DOHH2 (cell line): Measurements from ENCODE around the gene NRXN3.

Experiments
- H3F3A ChIP-seq: fragments of 200-600 bp; sonication (generic), shearing (Covaris generic); 2 replicates; pipeline ENCODE4 v1.6.0; 2016; ENCODE audit warnings: antibody characterized with exemption, mild to moderate bottlenecking; ENCODE audit not compliant: control insufficient read depth, insufficient read depth
- H3K27ac ChIP-seq: fragments of 200-600 bp; sonication (generic); 2 replicates; pipeline ENCODE4 v1.5.1; 2014; ENCODE audit warnings: low read depth, mild to moderate bottlenecking, low read length, moderate library complexity
- H3K27me3 ChIP-seq: fragments of 200-600 bp; sonication (generic); 2 replicates; pipeline ENCODE4 v1.6.1; 2014; ENCODE audit warnings: mild to moderate bottlenecking, low read length, mixed read lengths; ENCODE audit not compliant: control insufficient read depth
- H3K36me3 ChIP-seq: fragments of 200-600 bp; sonication (generic); 2 replicates; pipeline ENCODE4 v1.6.1; 2014; ENCODE audit warnings: mild to moderate bottlenecking, low read length, moderate library complexity, mixed read lengths; ENCODE audit not compliant: control insufficient read depth
- H3K4me1 ChIP-seq: fragments of 200-600 bp; sonication (generic); 2 replicates; pipeline ENCODE4 v1.6.1; 2014; ENCODE audit warnings: mild to moderate bottlenecking, low read length, mixed read lengths; ENCODE audit not compliant: control insufficient read depth
- H3K4me2 ChIP-seq: fragments of 200-600 bp; sonication (generic); 2 replicates; pipeline ENCODE4 v1.6.0; 2014; ENCODE audit warnings: mild to moderate bottlenecking, low read length, moderate library complexity
- H3K4me3 ChIP-seq: fragments of 200-600 bp; sonication (generic); 2 replicates; pipeline ENCODE4 v1.5.1; 2014; ENCODE audit warnings: mild to moderate bottlenecking, low read length, mixed read lengths
- H3K79me2 ChIP-seq: fragments of 200-600 bp; sonication (generic); 2 replicates; pipeline ENCODE4 v1.6.1; 2014; ENCODE audit warnings: mild to moderate bottlenecking, low read length, mixed read lengths; ENCODE audit not compliant: control insufficient read depth
- H3K9me2 ChIP-seq: fragments of 200-600 bp; sonication (generic); replicated peaks from 2 replicates; pipeline ENCODE4 v1.6.1; 2014; ENCODE audit warnings: mild to moderate bottlenecking, low read length, mixed read lengths; ENCODE audit not compliant: control insufficient read depth
- H3K9me3 ChIP-seq: fragments of 200-600 bp; sonication (generic); 2 replicates; pipeline ENCODE4 v1.6.1; 2014; ENCODE audit warnings: antibody characterized with exemption, low read length, mixed read lengths; ENCODE audit not compliant: control insufficient read depth, insufficient read depth
- H4K20me1 ChIP-seq: fragments of 200-600 bp; sonication (generic); 2 replicates; pipeline ENCODE4 v1.6.0; 2014; ENCODE audit warnings: low read depth, mild to moderate bottlenecking, antibody characterized with exemption, low read length, moderate library complexity; ENCODE audit not compliant: control insufficient read depth, insufficient read depth
- EZH2phosphoT487 ChIP-seq: fragments of 200-600 bp; sonication (generic); IDR thresholded peaks from 2 replicates; pipeline ENCODE4 v1.6.1; 2017; ENCODE audit warnings: borderline replicate concordance, mild to moderate bottlenecking, antibody characterized with exemption, low read length, moderate library complexity, mixed read lengths
- TF ChIP-seq, protein P1 (sequence below): fragments of 200-600 bp; sonication (generic); IDR thresholded peaks from one replicate; pipeline ENCODE4 v1.5.1; 2014; ENCODE audit warnings: antibody characterized with exemption, mild to moderate bottlenecking, low read depth, low read length; ENCODE audit not compliant: poor library complexity, severe bottlenecking

NRXN3 gene

DNA sequence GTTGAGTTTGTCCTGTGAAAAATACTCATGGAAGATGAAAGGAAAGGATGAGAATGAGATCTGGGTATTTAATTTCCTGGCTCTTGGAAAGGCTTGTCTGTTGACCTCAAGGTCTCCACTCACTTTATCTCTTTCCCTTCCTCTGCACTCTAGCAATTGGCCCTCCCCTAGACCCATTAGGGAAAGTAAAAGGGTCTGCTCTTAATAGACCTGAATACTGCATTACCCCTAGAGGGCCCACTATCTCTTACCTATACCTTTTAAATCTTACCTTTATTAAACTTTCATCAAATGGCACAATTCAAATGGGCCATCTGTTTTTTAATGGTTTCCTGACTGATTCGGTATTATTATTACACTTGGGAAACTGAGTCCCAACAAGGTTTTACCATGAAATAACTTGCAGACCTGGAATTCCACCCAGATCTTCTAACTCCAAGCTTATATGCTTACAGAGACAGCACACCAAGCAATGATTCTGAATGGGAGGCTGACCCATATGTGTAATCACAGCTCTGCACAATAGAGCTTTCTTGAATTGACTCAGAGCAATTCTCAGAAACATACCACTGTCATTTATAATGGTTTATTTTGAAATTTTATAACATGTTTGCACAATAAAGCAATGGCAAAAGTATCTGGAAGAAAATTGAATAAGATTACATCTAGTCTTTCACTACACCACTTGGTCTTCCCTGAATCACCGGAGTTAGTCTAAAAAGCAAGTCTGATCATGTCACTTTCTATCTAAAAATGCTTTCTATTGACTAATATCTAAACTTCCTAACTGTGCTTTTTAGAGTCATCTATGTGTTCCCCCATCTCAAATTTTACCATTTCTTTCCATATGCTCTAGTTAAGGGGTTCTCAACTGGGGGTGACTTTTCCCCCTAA lies 618.5 kb downstream of the NRXN3 start:
- H4K20me1 ChIP-seq, result no peaks in the 10 kb centered on the region
- no peaks in the 10 kb centered on the region for H3K79me2 ChIP-seq
- H3K4me1 ChIP-seq, result no peaks in the 10 kb centered on the region
- no peak overlapping the region for H3K4me2 ChIP-seq
- no peaks in the 10 kb centered on the region for H3K27me3 ChIP-seq
- H3K9me3 ChIP-seq, result no peaks in the 10 kb centered on the region
- no peak for TF ChIP-seq EZH2phosphoT487
- TF ChIP-seq, protein P1, sequence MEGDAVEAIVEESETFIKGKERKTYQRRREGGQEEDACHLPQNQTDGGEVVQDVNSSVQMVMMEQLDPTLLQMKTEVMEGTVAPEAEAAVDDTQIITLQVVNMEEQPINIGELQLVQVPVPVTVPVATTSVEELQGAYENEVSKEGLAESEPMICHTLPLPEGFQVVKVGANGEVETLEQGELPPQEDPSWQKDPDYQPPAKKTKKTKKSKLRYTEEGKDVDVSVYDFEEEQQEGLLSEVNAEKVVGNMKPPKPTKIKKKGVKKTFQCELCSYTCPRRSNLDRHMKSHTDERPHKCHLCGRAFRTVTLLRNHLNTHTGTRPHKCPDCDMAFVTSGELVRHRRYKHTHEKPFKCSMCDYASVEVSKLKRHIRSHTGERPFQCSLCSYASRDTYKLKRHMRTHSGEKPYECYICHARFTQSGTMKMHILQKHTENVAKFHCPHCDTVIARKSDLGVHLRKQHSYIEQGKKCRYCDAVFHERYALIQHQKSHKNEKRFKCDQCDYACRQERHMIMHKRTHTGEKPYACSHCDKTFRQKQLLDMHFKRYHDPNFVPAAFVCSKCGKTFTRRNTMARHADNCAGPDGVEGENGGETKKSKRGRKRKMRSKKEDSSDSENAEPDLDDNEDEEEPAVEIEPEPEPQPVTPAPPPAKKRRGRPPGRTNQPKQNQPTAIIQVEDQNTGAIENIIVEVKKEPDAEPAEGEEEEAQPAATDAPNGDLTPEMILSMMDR, result no peak
- H3F3A ChIP-seq, result no peaks in the 10 kb centered on the region
- no peaks in the 10 kb centered on the region for H3K36me3 ChIP-seq
- H3K9me2 ChIP-seq, result no peaks in the 10 kb centered on the region
- no peak overlapping the region for H3K4me3 ChIP-seq
- H3K27ac ChIP-seq, result no peak overlapping the region

DNA sequence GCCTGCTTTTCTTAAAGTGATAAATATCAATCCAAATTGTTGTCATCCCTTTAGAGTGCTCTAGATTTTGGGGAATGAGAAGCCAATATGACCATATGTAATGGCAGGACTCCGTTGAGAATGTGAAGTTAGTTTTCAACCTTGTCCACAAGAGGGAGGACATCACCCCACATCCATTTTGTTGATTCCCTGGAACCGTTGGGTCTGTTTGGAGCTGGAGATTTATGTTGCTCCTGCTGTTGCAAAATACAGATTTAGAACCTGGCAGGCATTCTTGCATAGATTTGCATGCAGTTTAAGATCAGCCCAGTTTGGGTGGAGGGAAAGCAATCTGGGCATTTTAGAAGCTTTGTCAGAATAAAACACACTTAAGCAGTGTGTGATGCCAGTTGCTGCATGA lies 620.1 kb downstream of the NRXN3 start:
- H3K4me2 ChIP-seq, result no peak overlapping the region
- TF ChIP-seq, protein P1, result peak; percentile 20
- TF ChIP-seq EZH2phosphoT487, result no peak
- no peak overlapping the region for H3K4me3 ChIP-seq
- H3K9me2 ChIP-seq, result no peaks in the 10 kb centered on the region
- no peak overlapping the region for H3K27ac ChIP-seq
- H3K27me3 ChIP-seq, result no peaks in the 10 kb centered on the region
- H3K79me2 ChIP-seq, result no peaks in the 10 kb centered on the region
- H3K9me3 ChIP-seq, result no peaks in the 10 kb centered on the region
- no peaks in the 10 kb centered on the region for H4K20me1 ChIP-seq
- no peaks in the 10 kb centered on the region for H3F3A ChIP-seq
- H3K36me3 ChIP-seq, result no peaks in the 10 kb centered on the region
- no peaks in the 10 kb centered on the region for H3K4me1 ChIP-seq

DNA sequence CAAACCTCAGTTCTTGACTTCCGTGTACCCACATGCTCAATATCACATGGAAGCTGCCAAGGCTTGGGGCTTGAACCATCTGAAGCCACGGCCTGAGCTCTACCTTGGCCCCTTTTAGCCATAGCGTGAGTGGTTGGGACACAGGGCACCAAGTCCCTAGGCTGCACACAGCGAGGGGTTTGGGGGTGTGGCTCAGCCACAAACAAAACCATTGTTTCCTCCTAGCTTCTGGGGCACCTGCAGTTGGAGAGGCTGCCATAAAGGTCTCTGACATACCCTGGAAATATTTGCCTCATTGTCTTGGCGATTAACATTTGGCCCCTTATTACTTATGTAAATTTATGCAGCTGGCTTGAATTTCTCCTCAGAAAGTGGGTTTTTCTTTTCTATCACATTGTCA lies 628.6 kb downstream of the NRXN3 start:
- no peaks in the 10 kb centered on the region for H3K9me2 ChIP-seq

More for the DNA sequence above, 628.6 kb downstream of the NRXN3 start:
- no peaks in the 10 kb centered on the region for H3K36me3 ChIP-seq
- no peaks in the 10 kb centered on the region for H3K4me1 ChIP-seq
- no peaks in the 10 kb centered on the region for H4K20me1 ChIP-seq
- no peak overlapping the region for H3K4me3 ChIP-seq
- H3K4me2 ChIP-seq, result no peak overlapping the region
- H3K79me2 ChIP-seq, result no peaks in the 10 kb centered on the region
- no peak overlapping the region for H3K27ac ChIP-seq
- H3F3A ChIP-seq, result no peaks in the 10 kb centered on the region
- TF ChIP-seq, protein P1, result no peak
- H3K9me3 ChIP-seq, result no peaks in the 10 kb centered on the region
- no peaks in the 10 kb centered on the region for H3K27me3 ChIP-seq
